B cell (primary cell): ENCODE results near the gene COL16A1. TPM values are rescaled to one million over a fixed set of nuclear protein-coding genes. Genes with fewer than 3 reads are reported as not detected.
A peak's percentile ranks its signal among the peaks of the same experiment; 100 is the strongest.

ENCODE experiments used
- ATAC-seq: fragments of 200-7000 bp; cut with Tn5 transposase; one replicate; pipeline ENCODE4 v1.10.0; 2021; ENCODE audit warnings: low read depth, mild to moderate bottlenecking, moderate number of reproducible peaks, moderate library complexity
- CTCF ChIA-PET: fragments of 350-600 bp; sonication (Branson Sonifier 250); formaldehyde crosslinking; loops from one replicate; lab custom pipeline; 2021; ENCODE audit warnings: antibody characterized with exemption, inconsistent platforms; lab: Charles Lee
- POLR2A ChIA-PET: fragments of 350-600 bp; sonication (Branson Sonifier 250); formaldehyde crosslinking; loops from one replicate; lab custom pipeline; 2021; ENCODE audit warnings: antibody characterized with exemption; lab: Charles Lee
- DNase-seq: peaks from one replicate; pipeline ENCODE4 v3.0.0; 2013
- H2AFZ ChIP-seq: 2 replicates; pipeline ENCODE4 v1.6.1; 2012; ENCODE audit warnings: mild to moderate bottlenecking, low read depth, low read length; ENCODE audit not compliant: insufficient read depth, poor library complexity, severe bottlenecking
- H3K27ac ChIP-seq, 2 donors: 1 replicate in 1 of 2; 2 replicates in 1 of 2; pipeline ENCODE4 v1.5.1; 2012 to 2013; ENCODE audit warnings: low read length in 2 of 2, mild to moderate bottlenecking in 2 of 2, moderate library complexity in 1 of 2
- H3K27me3 ChIP-seq, 4 experiments: fragments of 200-600 bp in 1 of 4; sonication (generic) in 1 of 4; replicated peaks in 1 of 4; 1 replicate in 2 of 4; 2 replicates in 2 of 4; pipeline versions ENCODE4 v1.6.1 to v1.7.0; 2013 to 2016; ENCODE audit warnings: low read length in 3 of 4, mild to moderate bottlenecking in 2 of 4, mixed read lengths in 1 of 4, moderate library complexity in 1 of 4; ENCODE audit not compliant: insufficient read depth in 4 of 4, control insufficient read depth in 3 of 4; ENCODE audit errors: control extremely low read depth in 1 of 4
- H3K36me3 ChIP-seq, 2 experiments: replicated peaks in 1 of 2; 1 replicate in 1 of 2; 2 replicates in 1 of 2; pipeline versions ENCODE4 v1.6.1 to v1.7.1; 2013; ENCODE audit warnings: low read length in 1 of 2; ENCODE audit not compliant: insufficient read depth in 2 of 2, control insufficient read depth in 1 of 2; ENCODE audit errors: control extremely low read depth in 1 of 2, extremely low read depth in 1 of 2
- H3K4me1 ChIP-seq, 2 donors: fragments of 200-600 bp in 1 of 2; sonication (generic) in 1 of 2; 1 replicate in 1 of 2; 2 replicates in 1 of 2; pipeline versions ENCODE4 v1.5.1 to v1.6.1; 2013 to 2017; ENCODE audit warnings: low read length in 2 of 2; ENCODE audit not compliant: control insufficient read depth in 2 of 2, insufficient read depth in 2 of 2
- H3K4me2 ChIP-seq: replicated peaks from 2 replicates; pipeline ENCODE3; 2012; ENCODE audit warnings: mild to moderate bottlenecking, low read depth, low read length; ENCODE audit not compliant: poor library complexity, severe bottlenecking
- H3K4me3 ChIP-seq, 5 experiments: fragments of 200-600 bp in 1 of 5; sonication (generic) in 1 of 5; 1 replicate in 3 of 5; 2 replicates in 2 of 5; pipeline versions ENCODE4 v1.5.1 to v1.7.0; 2011 to 2016; ENCODE audit warnings: low read length in 4 of 5, mild to moderate bottlenecking in 4 of 5, low read depth in 2 of 5, control low read depth in 1 of 5, moderate library complexity in 1 of 5; ENCODE audit not compliant: insufficient read depth in 1 of 5; ENCODE audit errors: control extremely low read depth in 1 of 5, extremely low read depth in 1 of 5
- H3K79me2 ChIP-seq: fragments of 200-600 bp; sonication (generic); one replicate; pipeline ENCODE4 v1.6.0; 2016; ENCODE audit warnings: low read length; ENCODE audit not compliant: control insufficient read depth, insufficient read depth
- H3K9ac ChIP-seq: fragments of 200-600 bp; sonication (generic); 2 replicates; pipeline ENCODE4 v1.6.1; 2017; ENCODE audit warnings: mild to moderate bottlenecking, low read length, moderate library complexity
- H3K9me3 ChIP-seq, 3 donors: one replicate each; pipeline versions ENCODE4 v1.6.1 to v1.7.1; 2013; ENCODE audit warnings: low read length in 2 of 3; ENCODE audit not compliant: control insufficient read depth in 2 of 3, insufficient read depth in 1 of 3; ENCODE audit errors: control extremely low read depth in 1 of 3
- H4K20me1 ChIP-seq: 2 replicates; pipeline ENCODE4 v1.6.0; 2012; ENCODE audit warnings: mild to moderate bottlenecking, low read length; ENCODE audit not compliant: insufficient read depth, control insufficient read depth, poor library complexity, severe bottlenecking
- H3K27ac Mint-ChIP-seq: one replicate; pipeline ENCODE4 v1.8.0; 2021; ENCODE audit warnings: mixed read lengths
- H3K27me3 Mint-ChIP-seq: one replicate; pipeline ENCODE4 v1.8.0; 2021; ENCODE audit warnings: mixed read lengths
- H3K4me1 Mint-ChIP-seq: one replicate; pipeline ENCODE4 v1.8.0; 2021; ENCODE audit warnings: mixed read lengths
- H3K4me3 Mint-ChIP-seq: one replicate; pipeline ENCODE4 v1.8.0; 2021; ENCODE audit warnings: mixed read lengths
- H3K9me3 Mint-ChIP-seq: one replicate; pipeline ENCODE4 v1.8.0; 2022; ENCODE audit warnings: mixed read lengths; ENCODE audit not compliant: insufficient read depth
- CTCF ChIP-seq: fragments of 200-600 bp; IDR thresholded peaks from one replicate; pipeline ENCODE4 v1.8.0; 2022; ENCODE audit warnings: antibody characterized with exemption, mild to moderate bottlenecking
- EZH2 ChIP-seq: IDR thresholded peaks from 2 replicates; pipeline ENCODE4 v1.6.1; 2012; ENCODE audit warnings: borderline replicate concordance, low read depth, mild to moderate bottlenecking, moderate library complexity, low read length; ENCODE audit not compliant: insufficient read depth, poor library complexity, severe bottlenecking
- WGBS: methylation state at CpG from one replicate; pipeline ENCODE4 v1.1.5; 2013; ENCODE audit warnings: missing lambda C conversion rate; ENCODE audit not compliant: insufficient coverage; 5-methylcytosine and 5-hydroxymethylcytosine counted together
- intact Hi-C: fragments of 100-400 bp; cut with micrococcal nuclease; formaldehyde crosslinking; loops from one replicate; pipeline ENCODE4 v1.10.0; 2022
- polyA plus RNA-seq: library from polyadenylated mRNA; depleted of rRNA; stranded (reverse); fragments of >200 nt; gene quantifications from 2 replicates; pipeline ENCODE4 v1.2.3, GENCODE V29; 2012
- total RNA-seq, 2 donors: library from RNA; stranded (reverse); fragments of 120-200 nt in 1 of 2; gene quantifications; 1 replicate in 1 of 2; 2 replicates in 1 of 2; pipeline versions ENCODE4 v1.2.3 to v1.2.4, GENCODE V29; 2013 to 2022

COL16A1 gene
- total and polyA plus RNA-seq, 2 donors (not counting 1 experiment from before 2014, with no cell fraction given) = 0.07 TPM; not detected in 1

- Histone ChIP-seq H3K27ac (no peak overlapping the region), H3K4me1 (peaks cover 10 to 12% of the 10 kb centered on the region in 2 donors), H4K20me1 (no peaks in the 10 kb centered on the region), H3K36me3 (no peaks in the 10 kb centered on the region), H3K9me3 (no peaks in the 10 kb centered on the region), H3K4me2 (peak overlapping the region; percentile 65), H3K9ac (peak overlapping the region; percentile 14), H3K27me3 (peaks cover 0 to 29% (median 9%) of the 10 kb centered on the region in 4 experiments), H3K4me3 (peak overlapping the region in 1 of 5 experiments; percentile 5), H2AFZ (peak overlapping the region; percentile 81), H3K79me2 (no peaks in the 10 kb centered on the region)
- DNase-seq (no peak), ATAC-seq (no peak)
- H3K4me1 Mint-ChIP-seq = peaks cover 10% of the 10 kb centered on the region
- WGBS = 85% methylated on average over 6 of the region's 6 CpGs
- intact Hi-C loops = no loop called here
- TF ChIP-seq CTCF (no peak), EZH2 (no peak)
- ChIA-PET CTCF (interaction anchor here (1.0 to 1.3 kb wide), 2 partner anchors 118 to 293 kb away, joined by 3 to 8 read pairs; no protein-coding TSS in a partner anchor), POLR2A (no interaction called here)
- peaks cover 37% of the 10 kb centered on the region for H3K27me3 Mint-ChIP-seq
- H3K27ac Mint-ChIP-seq = no peak overlapping the region
- no peak overlapping the region for H3K4me3 Mint-ChIP-seq
- no peaks in the 10 kb centered on the region for H3K9me3 Mint-ChIP-seq
Measured at GRCh38 chr1:31670593-31670964, 33.2 kb downstream of the COL16A1 start.

- Mint-ChIP-seq H3K27ac (no peak overlapping the region), H3K27me3 (peaks cover 33% of the 10 kb centered on the region), H3K4me3 (peak overlapping the region; percentile 54), H3K9me3 (no peaks in the 10 kb centered on the region), H3K4me1 (peaks cover 10% of the 10 kb centered on the region)
- 6% methylated on average over 30 of the region's 30 CpGs for WGBS
- ChIA-PET CTCF (interaction anchor here (1.0 kb wide), 1 partner anchor 119 kb away, joined by 8 read pairs; no protein-coding TSS in a partner anchor), POLR2A (no interaction called here)
- intact Hi-C loops = no loop called here
- TF ChIP-seq EZH2 = no peak
- no peak for TF ChIP-seq CTCF
- ATAC-seq (peak; percentile 60), DNase-seq (peak; percentile 55)
- peaks cover 0 to 25% (median 9%) of the 10 kb centered on the region in 4 experiments for H3K27me3 ChIP-seq
- peak overlapping the region; percentile 65 for H3K4me2 ChIP-seq
- H3K9me3 ChIP-seq = no peaks in the 10 kb centered on the region
- peak overlapping the region in 3 of 5 experiments; percentile 5 to 15 (median 9) for H3K4me3 ChIP-seq
- no peak overlapping the region for H3K27ac ChIP-seq
- H2AFZ ChIP-seq = peak overlapping the region; percentile 81
- peaks cover 10 to 12% of the 10 kb centered on the region in 2 donors for H3K4me1 ChIP-seq
- peak overlapping the region; percentile 14 for H3K9ac ChIP-seq
- H4K20me1 ChIP-seq = no peaks in the 10 kb centered on the region
- H3K79me2 ChIP-seq = no peaks in the 10 kb centered on the region
- no peaks in the 10 kb centered on the region for H3K36me3 ChIP-seq
Measured at GRCh38 chr1:31669786-31670592, 33.8 kb downstream of the COL16A1 start.
